ENCODE results near the gene MRAS. TPM values are rescaled to one million over a fixed set of nuclear protein-coding genes. Genes with fewer than 3 reads are reported as not detected.

The MRAS gene
- total RNA-seq, 4 donors from 2014 or later = 13.8 to 83.0 (median 46.8) TPM

DNA sequence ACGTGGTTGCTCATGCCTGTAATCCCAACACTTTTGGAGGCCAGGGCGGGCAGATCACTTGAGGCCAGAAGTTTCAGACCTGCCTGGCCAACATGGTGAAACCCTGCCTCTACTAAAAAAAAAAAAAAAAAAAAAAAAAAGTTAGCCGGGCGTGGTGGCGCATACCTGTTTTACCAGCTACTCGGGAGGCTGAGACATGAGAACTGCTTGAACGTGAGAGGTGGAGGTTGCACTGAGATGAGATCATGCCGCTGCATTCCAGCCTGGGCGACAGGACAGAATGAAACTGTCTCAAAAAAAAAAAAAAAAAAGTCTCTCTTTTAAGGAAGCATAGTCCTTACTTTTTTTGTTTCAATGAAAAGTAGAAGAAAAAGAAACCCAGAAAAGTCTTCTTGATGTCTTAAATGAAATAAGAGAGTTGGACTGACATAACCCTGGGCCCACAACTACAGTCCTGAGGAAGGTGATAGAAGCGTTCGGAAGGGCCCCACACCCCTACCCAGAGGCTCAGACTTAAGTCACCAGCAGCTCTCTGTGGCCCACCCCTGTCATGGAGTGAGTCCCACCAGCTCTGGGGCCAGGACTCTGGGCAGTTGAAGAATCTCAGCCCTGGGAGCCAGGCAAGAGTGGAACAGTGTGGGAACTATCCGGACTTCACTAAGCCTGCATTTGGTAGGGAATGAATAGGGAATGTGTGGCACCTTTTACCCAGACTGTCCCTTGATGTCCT lies 21.3 kb upstream of the MRAS start:
- no peaks in the 10 kb centered on the region for H3K36me3 ChIP-seq
- intact Hi-C loops (cut with DNase I; ENCODE audit: low total_unique reads) = no loop called here
- no peak for DNase-seq
- H3K4me1 ChIP-seq = peaks cover 3 to 10% of the 10 kb centered on the region in 2 donors
- no peaks in the 10 kb centered on the region for H3K9me3 ChIP-seq
- H3K4me3 ChIP-seq = no peak overlapping the region
- TF ChIP-seq CTCF (IDR thresholded peaks at IDR 0.05) (no peak), POLR2A (IDR thresholded peaks at IDR 0.05) (no peak)
- H3K27ac ChIP-seq = no peak overlapping the region
- no peaks in the 10 kb centered on the region for H3K27me3 ChIP-seq

- TF ChIP-seq POLR2A (IDR thresholded peaks at IDR 0.05) = no peak
- TF ChIP-seq CTCF (IDR thresholded peaks at IDR 0.05) = no peak
- Histone ChIP-seq H3K27me3 (no peaks in the 10 kb centered on the region), H3K4me1 (peaks cover 3 to 10% of the 10 kb centered on the region in 2 donors), H3K36me3 (no peaks in the 10 kb centered on the region), H3K27ac (no peak overlapping the region), H3K4me3 (no peak overlapping the region), H3K9me3 (no peaks in the 10 kb centered on the region)
- intact Hi-C loops (cut with DNase I; ENCODE audit: low total_unique reads) = no loop called here
- no peak for DNase-seq
Measured at GRCh38 chr3:138327831-138328230, 20.5 kb upstream of the MRAS start.

- DNase-seq = no peak
- TF ChIP-seq CTCF (IDR thresholded peaks at IDR 0.05) = no peak
- no peak for TF ChIP-seq POLR2A (IDR thresholded peaks at IDR 0.05)
- no peak overlapping the region for H3K4me3 ChIP-seq
- H3K36me3 ChIP-seq = no peaks in the 10 kb centered on the region
- intact Hi-C loops (cut with DNase I; ENCODE audit: low total_unique reads) = no loop called here
- H3K4me1 ChIP-seq = peaks cover 3 to 10% of the 10 kb centered on the region in 2 donors
- H3K27ac ChIP-seq = no peak overlapping the region
- no peaks in the 10 kb centered on the region for H3K27me3 ChIP-seq
- H3K9me3 ChIP-seq = no peaks in the 10 kb centered on the region
Measured at GRCh38 chr3:138328341-138328740, 20.0 kb upstream of the MRAS start.

DNA sequence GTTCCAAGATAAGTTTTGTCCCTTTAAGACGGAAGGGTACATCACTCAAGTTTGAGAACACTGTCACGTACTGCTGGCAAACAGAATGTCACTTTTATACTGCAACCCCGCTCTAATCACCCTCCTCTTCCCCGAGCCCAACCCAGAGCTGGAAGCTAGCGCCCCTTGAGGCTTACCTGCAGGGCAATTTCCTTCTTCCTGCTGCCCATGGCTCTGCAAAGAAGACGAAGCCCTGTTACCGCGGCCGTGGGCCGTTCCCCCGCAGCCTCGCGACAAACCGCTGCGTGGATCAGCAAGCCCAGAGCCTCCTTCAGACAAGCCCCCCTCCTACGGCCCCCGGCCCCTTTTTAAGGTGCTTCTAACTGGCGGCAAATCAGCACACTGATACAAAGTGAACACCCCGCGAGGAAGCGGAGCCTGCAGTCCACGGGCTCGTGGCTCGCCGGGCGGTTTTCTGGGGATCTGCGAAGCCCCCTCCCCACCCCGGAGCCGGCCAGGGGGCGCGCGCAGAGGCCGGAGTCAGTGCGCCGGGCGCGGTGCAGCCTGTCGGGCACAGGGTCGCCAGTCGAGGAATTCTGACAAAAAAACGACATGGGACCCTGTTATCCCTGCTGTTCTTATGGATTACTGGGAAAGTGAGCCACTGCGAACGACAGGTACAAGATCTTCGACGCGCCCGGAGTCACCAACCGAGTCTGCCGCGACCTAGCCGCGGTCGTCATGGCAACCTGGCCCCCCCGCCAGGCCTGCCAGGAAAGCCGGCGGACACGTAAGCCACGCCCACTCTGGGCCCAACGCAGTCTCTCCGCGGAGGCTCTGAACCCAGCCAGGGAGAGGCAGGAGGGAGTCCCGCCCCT lies 19.0 kb upstream of the MRAS start, which contains the start of gene NME9:
Gene NME9, minus strand, starts transcription at position 725 of the 857 bp plus-strand sequence. Its CDS starts 516 bp downstream, at position 209.
- DNase-seq = peak; percentile 82 to 89
- H3K4me3 ChIP-seq = peak within 1 kb of the TSS; percentile 54 to 72
- H3K9me3 ChIP-seq = no peaks in the 10 kb centered on the region
- intact Hi-C loops (cut with DNase I; ENCODE audit: low total_unique reads) = no loop called here
- TF ChIP-seq CTCF (IDR thresholded peaks at IDR 0.05) = peak; percentile 35 to 65 (median 50)
- TF ChIP-seq POLR2A (IDR thresholded peaks at IDR 0.05) = peak in 1 of 2 donors; percentile 18
- H3K27me3 ChIP-seq = no peaks in the 10 kb centered on the region
- peak within 1 kb of the TSS; percentile 46 to 47 for H3K27ac ChIP-seq
- peaks cover 3 to 10% of the 10 kb centered on the region in 2 donors for H3K4me1 ChIP-seq
- H3K36me3 ChIP-seq = no peaks in the 10 kb centered on the region

- Histone ChIP-seq H3K4me3 (peak overlapping the region; percentile 54 to 72), H3K4me1 (peaks cover 3 to 10% of the 10 kb centered on the region in 2 donors), H3K27me3 (no peaks in the 10 kb centered on the region), H3K9me3 (no peaks in the 10 kb centered on the region), H3K36me3 (no peaks in the 10 kb centered on the region), H3K27ac (peak overlapping the region; percentile 46 to 47)
- intact Hi-C loops (cut with DNase I; ENCODE audit: low total_unique reads) = loop anchor here (10.0 kb wide), 1 partner anchor 75 kb away; no protein-coding TSS in a partner anchor
- TF ChIP-seq POLR2A (IDR thresholded peaks at IDR 0.05) (no peak), CTCF (IDR thresholded peaks at IDR 0.05) (no peak)
- DNase-seq = no peak
Measured at GRCh38 chr3:138329984-138330293, 18.4 kb upstream of the MRAS start.
